GF-D8 (cell line): ENCODE measurements around the gene MED8.
A peak's percentile ranks its signal among the peaks of the same experiment; 100 is the strongest.
"Not testable (repeated sequence)": the region's sequence is repeated elsewhere in the genome, so short reads cannot be mapped to it uniquely, and the experiment has no call there.

Source experiments
- DNase-seq: peaks from one replicate; lab custom pipeline; 2025; lab: John Stamatoyannopoulos, UW

MED8 gene

DNA sequence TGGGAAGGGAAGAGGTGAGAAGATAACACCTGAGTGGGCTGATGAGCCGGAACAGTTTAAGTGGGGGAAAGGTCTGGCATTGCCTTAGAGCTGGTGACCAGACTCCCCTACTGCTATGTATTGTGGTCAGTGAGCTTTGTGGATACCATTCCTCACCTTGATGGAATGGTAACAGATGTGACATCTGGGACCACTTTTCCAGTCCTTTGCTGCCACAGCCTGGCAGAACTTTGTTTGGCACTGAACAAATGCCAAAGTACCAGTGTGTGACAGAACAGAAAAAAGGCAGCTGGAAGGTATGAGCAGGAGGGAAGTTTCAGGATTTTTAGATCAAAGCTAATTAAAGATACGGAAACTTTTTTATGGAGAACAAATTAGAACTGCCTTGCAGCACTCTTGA, 6.2 kb downstream of the MED8 start:
- no peak for DNase-seq

DNA sequence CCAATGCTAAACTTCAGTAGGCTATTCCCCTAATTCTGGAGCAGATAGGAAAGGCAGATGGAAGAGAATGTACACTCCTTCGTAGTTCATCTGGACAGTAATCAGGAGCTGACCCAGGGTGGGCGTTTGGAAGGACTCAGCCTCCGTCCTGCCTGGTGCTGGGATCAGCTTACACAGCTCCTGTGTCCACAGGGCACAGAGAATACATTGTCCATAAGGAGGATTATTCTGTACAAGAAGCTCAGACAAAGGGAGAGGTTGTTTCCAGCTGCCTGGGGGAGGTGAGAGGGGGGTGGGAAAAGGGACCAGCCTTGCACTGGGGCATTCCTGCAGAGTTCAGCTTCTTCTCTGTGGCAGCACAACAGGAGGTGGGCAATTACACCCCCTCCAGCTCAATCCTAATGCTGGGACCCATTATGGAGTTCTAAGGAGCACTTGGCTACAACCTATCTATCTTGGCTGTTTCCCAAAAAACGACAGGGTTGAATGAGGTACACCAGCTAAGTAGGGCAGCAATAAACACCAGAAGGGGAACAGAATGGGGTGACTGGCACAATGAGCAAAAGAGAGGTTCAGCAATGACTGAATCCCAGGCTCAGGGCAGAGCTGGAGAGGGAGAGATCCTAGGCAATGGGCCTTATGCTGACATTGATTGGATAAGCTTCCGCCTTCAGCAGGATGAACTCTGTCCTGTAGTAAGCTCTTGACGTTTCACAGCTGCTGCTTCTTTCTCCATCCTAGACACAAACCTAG, 7.4 kb downstream of the MED8 start:
- no peak for DNase-seq

DNA sequence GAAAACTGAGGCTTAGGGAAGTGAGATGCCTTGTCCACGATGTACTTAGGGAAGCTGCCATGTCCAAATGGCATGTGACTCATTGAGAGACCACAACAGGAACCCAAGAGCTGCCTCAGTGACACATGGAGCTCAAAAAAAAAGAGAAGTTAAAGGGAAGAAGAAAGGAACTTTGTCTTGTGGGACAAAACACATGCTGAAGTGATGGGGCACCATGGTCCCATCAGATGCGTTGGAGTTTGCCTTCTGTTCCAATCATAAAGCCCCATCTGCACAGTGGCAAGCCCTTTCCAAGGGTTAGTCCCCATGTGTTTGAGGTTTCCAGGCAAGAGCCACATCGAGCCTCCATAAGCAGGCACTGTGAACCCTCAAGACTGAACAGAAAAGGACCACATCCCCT, 8.0 kb downstream of the MED8 start:
- peak; percentile 34 for DNase-seq

DNA sequence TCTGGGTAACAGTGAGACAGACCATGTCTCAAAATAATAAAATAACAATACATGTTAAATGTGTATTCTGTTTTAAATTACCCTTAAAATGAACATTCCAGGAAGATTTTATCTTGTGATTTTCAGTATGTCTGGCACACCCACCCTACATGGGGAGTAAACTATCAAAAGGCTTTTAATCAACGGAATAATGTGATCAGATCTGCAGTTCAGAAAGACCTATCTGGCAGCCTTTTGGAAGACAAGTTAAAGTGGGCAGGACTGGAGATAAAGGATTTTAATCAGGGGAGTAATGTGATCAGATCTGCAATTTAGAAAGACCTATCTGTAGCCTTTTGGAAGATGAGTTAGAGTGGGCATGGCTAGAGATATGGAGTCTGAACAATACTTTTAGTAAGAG, 10.1 kb downstream of the MED8 start:
- DNase-seq, result no peak

DNA sequence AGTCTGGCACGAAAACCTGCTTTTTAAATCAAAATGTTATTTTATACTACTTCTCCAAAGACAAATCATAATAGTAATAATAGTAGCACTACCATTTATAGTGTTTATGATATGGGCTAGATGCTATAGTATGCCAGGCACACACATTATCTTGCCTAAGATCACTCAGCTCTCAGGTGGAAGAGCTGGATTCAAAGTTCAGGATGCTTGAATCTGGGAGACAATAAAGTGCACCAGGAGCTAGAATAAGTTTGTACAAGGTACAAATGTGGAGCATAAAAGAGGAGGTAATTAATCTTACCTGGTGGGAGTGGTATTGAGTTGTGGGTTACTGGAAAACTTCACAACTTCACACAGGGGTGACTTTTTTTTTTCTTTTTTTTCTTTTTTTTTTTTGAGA, 11.8 kb downstream of the MED8 start:
- no peak for DNase-seq

DNA sequence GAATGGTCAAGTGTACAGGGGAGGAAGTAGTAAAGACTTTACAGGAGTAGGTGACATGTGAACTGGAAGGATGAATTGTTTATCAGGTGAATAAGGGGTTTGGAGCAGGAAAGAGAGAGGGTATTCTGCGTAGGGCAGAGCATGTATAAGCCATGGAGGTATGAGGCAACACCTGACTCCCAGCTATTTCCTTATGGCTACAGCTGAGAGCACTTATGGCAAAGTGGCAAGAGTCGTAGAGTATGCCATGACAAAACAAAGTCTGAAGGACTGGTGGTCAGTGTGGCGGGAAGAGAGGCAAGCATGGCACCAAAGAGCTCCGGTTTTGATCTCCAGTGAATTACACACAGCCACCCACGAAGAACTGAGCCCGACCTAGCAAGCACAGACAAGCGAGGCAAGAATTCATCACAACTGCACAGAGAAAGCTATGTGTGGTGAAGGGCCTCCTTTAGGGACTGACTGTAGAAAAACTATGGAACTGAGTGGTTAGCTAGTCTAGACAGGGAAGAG, 12.8 kb downstream of the MED8 start:
- DNase-seq, result no peak

DNA sequence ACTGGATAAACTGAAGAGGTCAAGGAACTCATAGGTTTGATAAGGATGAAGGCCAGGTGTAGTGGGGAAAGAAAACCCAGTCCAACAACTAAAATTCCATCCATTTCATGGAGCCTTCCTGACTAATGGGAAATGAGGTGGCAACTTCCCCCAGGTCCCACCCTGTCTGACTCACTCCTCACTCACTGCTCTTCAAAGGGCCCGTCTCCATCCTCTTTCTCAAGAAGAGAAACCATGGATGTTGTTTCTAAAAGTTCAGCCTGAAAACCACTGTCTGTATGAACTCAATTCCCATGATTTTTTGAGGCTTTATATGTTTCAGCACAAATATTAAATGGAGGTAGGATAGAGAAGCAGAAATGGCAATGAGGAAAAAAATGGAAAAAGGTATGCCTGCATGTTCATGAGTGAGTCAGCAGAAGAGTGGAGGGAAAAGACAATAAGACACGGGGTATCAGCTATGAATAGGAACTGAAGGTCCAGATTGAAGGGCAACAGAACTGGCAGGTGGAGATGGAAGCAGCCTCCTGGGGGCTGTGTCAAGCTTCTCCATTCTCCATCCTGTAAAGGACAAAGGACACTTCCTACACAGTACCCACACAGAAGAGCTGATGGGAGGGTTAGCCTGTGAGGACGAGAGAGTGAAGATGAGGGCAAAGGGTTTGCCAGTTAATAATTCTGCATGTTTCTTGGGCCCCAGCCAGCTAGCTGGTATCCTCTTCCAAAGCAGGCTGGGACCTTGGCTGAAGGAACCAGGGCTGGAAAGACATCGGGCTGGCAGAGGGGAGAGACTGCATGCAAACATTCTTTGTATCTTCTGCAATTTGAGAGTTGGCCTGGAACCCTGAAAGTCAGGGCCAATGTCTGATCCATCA, 16.3 kb downstream of the MED8 start:
- no peak for DNase-seq

DNA sequence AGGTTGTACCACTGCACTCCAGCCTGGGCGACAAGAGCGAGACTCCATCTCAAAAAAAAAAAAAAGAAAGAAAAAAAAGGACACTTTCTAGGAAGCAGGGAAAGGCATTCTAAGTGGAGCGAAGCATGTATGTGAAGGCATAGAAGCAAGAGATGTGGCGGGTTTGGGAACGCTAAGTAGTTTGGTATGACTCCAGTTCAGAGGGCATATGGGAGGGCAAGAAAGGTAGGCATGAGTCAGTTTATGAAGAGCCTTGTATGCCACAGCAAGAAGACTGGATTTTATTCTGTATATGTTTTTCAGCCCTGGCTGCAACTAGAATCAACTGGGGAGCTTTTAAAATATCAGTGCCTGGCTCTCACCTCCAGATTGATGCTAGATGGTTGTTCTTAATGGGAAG, 17.4 kb downstream of the MED8 start:
- no peak for DNase-seq

DNA sequence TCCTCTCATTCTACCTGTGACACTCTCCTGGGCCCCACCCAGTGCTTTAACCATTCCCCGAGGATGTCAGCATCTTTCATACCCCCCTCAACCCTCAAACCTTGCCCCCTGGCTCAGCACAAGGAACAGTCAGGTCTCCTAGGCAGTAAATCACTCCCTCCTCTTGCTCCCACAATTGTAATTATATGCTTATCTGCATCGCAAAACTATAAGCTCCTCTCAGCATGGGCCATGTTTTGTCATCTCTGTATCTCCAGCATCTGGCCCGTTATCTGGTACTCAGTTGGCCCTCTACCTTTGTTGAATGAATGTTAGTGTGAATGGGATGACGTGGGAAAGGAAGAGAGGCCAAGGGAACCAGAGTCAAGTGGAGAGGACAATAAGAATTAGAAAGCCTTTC, 19.0 kb downstream of the MED8 start:
- no peak for DNase-seq

DNA sequence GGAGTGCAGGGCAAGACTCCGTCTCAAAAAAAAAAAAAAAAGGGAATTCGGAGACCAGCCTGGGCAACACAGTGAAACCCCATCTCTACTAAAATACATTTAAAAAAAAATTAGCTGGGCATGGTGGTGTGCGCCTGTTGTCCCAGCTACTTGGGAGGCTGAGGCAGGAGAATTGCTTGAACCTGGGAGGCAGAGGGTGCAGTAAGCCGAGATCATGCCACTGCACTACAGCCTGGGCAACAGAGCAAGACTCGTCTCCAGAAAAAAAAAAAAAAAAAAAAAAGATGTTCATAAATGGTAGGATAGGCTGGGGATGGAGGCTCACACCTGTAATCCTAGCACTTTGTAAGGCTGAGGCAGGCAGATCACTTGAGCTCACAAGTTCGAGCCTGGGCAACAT, 19.8 kb downstream of the MED8 start:
- not testable (repeated sequence) for DNase-seq

DNA sequence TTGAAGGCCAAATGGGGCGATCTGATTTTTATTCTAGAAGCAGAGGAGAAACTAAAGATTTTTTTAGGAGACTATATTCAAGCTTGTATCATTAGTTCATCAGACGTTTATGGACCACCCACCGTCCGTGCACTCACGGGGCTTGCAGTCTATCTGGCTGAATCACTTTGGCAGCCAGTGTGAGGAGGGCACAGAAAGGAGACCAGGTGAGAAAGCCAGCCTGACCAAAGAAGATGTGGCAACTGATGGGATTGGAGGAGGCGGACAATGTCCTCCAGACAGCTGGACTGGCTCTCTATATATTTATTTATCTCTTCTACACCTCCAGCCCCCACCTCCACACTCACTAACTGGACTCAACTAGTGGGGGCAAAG, 21.0 kb downstream of the MED8 start:
- DNase-seq, result no peak

DNA sequence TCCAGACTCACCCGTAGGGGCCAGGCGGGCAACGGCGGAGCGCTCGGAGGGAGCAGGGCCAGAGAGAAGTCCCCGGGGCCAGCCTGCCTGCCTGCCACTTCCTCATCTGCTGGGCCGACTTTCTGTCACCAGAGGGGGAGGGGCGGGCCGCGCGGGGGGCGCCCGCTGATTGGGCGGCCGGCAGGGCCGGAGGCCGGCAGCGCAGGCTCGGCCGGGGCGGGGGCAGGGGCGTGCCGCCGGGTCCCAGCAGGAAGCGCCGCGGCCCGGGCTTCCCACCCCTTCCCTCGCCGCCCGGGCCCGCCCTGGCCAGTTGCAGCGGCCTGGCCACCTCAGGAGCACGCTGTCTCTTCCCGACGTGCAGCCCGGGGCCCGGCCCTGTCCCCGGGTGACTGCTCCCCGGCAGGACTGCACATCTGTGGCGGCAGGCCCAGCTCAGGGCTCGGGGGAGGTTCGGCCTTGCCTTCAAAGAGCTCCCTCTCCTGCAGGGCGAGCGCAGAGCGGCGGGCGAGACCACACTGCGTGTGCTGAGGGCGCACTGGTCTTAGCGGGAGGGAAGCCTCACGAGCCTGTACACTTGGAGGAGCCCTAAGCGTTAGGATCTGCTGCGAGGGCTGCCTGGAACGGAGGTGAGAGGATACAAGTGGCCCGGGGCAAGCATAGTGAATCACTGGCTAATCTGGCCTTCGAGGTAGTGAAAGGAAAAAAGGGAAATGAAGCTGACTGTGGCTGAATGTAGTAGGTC, 21.5 kb downstream of the MED8 start, which contains the start of gene ELOVL1:
TSS of gene ELOVL1 (minus strand) at position 108 of the 742 bp plus-strand sequence. CDS start 2,402 bp downstream, outside the sequence.
- DNase-seq, result peak; percentile 72

DNA sequence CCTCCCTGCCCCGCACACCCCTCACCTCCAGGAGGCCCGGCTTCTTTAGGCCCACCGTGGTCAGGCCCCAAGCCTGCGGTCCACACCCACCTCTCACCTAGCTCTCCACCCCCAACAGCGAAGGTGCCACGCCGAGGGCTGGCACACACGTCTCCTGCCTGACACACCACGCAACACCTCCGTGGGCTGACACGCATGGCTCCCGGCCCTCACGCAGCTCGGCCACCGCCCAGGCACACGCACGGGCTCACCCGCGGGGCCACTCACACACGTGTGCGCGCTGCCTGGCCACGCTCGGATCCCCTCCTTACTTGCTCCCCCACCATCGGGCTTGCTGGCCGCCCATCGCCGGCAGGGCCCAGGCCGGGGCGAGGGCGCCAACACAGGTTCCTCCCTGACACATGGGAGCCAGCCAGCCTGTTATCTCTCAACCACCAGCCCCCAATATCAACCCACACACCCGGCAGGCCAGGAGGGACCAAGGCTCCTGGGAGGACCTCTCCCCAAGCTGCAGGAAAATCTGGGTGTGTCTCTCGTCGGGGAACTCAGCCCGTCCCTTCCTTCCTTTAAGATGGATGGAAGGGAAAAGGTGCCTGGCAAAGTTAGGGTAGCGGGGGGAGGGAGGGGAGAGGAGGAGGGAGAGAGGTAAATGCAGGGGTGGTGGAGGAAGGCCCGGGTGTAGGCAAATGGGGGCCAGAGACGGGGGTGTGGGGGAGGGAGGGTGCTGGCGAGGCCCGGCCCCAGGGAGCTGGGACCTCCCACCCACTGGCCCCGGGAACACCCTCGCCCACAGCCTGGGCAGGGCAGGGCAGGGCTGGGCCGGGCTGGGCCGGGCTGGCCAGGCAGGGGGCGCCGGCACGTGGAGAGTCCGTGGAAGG, 22.3 kb downstream of the MED8 start:
- no peak for DNase-seq

DNA sequence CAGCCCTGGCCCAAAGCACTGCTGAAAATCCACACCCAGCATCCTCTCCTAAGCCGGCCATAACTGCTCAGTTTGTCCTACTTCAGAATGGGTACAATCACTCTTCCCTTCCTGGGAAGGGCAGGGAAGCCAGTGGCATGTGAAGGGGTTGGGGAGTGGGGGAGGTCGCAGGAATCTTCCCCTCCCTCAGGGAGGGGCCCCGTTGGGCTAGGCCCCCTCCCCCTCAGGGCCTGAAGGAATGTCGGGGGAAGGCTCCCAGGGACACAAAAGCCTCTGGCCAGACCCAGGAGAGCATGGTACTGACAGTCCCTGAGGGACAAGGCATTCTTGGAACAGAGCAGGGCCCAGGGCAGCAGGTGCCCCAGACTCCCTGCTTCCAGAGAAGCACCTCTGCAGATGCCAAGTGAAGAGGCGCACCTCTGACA, 23.0 kb downstream of the MED8 start:
- DNase-seq, result no peak

DNA sequence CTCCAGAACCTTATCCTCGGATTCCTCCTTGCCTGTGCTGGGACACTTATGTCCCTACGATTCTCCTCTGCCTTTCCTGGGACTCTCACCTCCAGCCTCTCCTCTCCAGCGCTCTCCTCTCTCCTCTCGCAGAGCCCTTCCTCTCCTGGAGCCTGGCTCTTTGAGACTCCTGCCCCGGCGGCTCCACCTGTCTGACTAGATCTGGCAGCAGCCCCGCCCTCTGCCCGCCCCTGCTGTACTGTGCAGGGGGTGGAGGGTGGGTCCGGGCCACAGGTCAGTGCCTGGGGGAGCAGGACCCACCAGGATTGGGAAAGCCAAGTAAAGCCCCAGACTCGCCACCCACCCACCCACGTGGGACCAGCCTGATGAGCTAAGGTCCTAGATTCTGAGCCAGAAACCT, 23.4 kb downstream of the MED8 start:
- no peak for DNase-seq

DNA sequence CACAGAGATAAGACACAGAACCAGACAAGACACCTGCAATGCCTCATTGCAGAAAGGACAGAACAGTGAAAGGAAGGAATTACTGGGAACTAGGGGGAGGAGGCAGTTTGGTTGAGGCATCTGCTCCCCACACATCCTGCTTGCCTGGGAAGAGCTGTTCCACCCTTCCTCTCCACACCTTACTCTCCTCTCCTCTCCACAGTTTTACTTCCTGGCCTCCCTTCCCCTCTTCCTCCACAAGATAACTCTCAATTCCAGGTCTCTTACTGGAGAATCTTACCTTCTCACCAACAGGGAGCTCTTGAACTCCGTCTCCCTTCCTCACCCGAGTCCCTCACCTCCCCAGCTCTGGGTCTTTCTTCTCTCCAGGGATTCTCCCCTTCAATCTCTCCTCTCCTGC, 23.9 kb downstream of the MED8 start:
- DNase-seq, result no peak

DNA sequence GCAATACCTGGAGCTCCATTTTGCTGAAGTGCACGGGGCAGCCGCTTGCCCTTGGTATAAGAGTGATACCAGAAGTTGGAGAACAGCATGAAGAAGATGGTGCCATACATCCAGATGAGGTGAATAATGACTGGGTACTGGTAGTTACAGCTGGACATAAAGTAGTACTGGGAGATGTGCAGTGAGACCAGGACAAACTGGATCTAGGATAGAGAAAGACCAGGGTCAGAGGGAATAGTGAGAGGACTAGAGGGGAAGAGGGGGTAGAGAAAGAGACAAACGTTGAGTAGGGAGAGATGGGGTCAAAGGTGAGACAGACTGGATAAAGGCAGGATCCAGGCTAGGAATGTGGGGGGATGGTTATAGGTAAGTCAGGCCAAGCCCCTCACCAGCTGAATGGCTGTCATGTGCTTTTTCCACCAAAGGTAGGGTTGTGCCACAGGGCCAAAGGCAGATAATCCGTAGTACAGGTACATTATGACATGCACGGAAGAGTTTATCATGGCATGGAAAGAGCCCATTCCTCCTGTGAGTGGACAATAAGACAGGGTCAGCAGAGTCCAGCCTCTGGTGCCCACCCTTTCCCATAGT, 25.6 kb downstream of the MED8 start:
- DNase-seq, result no peak

DNA sequence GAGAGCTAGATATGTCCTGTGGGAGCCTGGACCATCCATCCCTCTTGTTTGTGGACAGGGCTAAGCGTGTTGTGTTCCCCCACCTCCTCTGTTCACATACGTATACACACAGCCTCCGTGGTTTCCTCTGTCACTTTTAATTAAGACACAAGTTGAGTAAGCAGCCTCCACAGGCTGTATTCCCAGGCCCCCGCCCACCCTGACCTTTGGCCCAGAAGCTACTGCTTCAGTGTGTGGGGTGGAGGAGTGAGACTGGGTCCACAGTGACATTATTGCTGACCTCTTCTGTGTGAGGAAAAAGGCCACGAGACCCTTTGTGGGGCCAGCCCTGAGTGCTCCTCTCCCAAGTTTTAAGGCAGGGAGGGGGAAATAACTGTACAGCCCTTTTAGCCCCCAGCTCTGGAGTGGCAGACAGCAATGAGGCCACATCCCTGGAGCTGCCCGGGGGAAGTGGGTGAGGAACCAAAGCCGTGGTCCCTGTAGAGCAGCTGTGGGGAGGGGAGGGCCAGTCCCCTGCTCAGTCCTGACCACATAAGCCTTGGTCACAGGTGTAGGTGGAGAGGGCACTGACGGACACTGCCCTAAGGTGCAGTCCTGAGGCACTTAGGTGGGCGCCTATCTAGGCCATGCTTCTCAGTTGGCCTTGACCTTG, 26.2 kb downstream of the MED8 start:
- no peak for DNase-seq

DNA sequence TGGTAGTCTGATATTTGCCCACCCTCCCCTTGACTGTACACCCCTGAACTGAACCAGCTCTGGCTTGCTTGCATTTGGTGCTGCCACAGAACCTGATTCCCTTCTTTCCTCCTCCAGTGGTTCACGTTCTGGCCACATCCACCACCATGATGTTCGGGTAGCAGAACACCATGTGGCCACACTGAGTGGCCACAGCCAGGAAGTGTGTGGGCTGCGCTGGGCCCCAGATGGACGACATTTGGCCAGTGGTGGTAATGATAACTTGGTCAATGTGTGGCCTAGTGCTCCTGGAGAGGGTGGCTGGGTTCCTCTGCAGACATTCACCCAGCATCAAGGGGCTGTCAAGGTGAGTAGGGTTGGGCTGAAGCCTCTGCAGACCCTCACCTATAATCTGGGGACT, 29.0 kb downstream of the MED8 start:
- DNase-seq, result no peak

DNA sequence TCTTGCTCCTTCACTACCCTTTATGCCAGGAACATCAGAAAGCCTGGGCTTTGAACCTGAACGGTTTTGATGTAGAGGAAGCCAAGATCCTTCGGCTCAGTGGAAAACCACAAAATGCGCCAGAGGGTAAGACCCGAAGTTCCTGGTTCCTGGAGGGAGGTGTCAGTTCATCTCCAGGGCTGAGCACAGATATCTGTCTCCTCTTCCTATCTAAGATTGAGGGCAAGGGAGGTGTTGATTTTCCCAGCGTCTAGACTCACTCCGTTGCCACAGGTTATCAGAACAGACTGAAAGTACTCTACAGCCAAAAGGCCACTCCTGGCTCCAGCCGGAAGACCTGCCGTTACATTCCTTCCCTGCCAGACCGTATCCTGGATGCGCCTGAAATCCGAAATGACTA, 29.9 kb downstream of the MED8 start:
- no peak for DNase-seq
